Glomerular visceral epithelial cell (primary cell): Measurements from ENCODE around the gene TMEM267.
"Not testable (repeated sequence)": the region's sequence is repeated elsewhere in the genome, so short reads cannot be mapped to it uniquely, and the experiment has no call there.

Experiments
- DNase-seq: peaks from one replicate; pipeline ENCODE4 v3.0.0-alpha.2; 2016; ENCODE audit errors: extremely low spot score

The TMEM267 gene, protein sequence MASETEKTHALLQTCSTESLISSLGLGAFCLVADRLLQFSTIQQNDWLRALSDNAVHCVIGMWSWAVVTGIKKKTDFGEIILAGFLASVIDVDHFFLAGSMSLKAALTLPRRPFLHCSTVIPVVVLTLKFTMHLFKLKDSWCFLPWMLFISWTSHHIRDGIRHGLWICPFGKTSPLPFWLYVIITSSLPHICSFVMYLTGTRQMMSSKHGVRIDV

DNA sequence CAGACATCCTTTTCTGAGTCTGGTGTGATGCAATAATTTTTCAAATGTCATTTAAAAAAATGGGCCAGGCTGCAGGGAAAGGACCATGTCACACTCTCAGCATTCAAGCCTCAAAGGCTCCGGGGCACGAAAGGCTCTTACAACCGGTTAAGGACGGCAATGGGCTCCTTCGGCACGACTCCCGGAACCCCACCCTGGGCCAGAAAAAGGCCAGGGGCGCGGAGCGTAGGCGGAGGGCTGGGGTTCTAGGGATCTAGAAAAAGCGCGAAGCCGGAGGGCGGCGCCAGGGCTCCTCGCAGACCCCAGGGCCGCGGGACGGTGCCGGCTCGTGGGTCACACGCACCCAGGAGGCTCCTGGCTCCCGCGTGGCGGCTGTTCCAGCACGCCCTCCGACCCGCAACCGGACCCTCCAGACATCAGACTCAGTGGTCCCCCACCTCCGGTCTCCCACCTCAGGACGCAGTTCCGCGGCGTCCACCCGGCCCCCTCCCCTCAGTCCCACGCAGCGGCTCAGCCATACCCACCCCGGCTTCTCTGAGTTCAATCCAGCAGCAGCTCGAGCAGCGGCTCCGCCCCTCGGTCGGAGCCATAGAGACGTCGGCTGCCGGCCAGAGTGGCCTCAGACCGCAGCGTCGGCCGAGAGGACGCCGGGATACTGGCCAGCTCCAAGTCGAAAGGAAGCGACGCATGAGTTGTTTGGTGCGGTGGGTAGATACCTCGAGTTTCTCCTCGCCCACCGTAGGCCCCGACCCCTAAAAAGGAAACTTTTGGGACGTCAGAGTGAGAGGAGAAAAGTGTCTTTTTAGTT, at the start of gene TMEM267:
TSS of gene TMEM267 (minus strand) at position 568 of the 808 bp plus-strand sequence. CDS start 29,896 bp downstream, outside the sequence.
- DNase-seq = peak; percentile 95

DNA sequence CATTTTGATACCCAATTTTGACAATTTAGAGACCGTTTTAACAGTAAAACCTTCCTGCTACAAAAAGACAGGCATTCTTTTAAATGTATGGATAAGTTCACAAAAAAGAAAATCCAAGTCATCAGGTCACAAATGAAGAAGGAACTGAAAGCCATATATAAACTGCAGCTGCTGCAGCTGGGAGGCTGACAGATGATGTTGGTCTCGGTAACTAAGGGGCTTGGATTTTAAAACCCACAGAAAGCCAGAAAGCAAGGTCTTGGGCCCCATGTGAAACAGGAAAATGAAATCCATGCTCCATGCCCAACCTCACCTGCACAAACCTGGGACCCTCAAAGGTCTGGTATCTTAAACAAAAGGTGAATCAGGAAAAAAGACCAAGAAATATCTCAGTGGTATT, 47.0 kb upstream of the TMEM267 start:
- no peak for DNase-seq

DNA sequence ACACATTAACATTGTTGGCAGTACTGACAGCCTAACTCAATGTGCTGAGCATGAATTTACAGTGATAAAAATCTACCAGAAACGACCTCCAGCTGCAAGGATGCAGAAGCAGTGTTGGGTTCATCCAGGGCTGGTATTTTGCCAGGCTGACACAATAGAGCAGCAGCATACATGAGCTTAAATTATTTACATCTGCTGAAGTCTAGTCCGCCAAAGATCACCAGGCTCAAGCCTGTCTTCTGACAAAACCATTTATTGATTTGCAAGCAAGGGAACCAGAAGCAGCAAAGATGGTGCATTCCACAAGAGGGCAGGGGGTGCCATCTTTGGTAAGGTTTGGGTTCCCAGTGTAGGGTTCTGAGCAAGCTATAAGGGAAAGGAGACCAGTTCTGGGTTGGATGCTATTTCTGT, 40.0 kb upstream of the TMEM267 start:
- DNase-seq = no peak

DNA sequence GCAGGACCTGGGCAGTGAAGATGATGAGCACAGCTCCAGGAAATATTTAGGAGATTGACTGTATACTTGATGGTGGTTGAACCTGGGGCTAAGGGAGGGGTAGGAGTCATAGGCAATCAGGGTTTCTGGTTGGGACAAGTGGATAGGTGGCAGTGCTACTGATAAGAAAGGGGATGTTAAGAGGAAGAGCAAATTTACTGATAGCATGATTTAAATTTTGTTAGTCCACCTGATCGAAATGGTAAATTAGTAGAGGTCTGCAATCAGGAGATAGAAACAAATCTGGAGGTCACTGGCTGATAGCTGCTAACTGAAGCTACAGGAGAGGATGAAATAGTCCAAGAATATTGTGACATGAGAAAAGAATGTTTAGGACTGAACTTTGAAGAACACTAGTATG, 37.0 kb upstream of the TMEM267 start:
- no peak for DNase-seq

DNA sequence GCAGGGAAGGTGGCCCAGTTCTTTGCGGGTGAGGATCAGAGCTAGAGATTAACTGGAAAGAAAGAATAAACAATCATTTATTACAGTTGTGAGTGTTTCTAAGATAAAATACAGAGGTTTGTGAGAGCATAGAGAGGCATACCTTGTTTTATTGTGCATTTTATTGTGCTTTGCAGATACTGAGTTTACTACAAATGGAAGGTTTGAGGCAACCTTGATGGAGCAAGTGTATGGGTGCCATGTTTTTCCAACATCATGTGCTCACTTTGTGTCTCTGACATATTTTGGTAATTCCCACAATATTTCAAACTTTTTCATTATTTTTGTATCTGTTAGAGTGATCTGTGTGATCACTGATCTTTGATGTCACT, 32.0 kb upstream of the TMEM267 start:
- DNase-seq = no peak

DNA sequence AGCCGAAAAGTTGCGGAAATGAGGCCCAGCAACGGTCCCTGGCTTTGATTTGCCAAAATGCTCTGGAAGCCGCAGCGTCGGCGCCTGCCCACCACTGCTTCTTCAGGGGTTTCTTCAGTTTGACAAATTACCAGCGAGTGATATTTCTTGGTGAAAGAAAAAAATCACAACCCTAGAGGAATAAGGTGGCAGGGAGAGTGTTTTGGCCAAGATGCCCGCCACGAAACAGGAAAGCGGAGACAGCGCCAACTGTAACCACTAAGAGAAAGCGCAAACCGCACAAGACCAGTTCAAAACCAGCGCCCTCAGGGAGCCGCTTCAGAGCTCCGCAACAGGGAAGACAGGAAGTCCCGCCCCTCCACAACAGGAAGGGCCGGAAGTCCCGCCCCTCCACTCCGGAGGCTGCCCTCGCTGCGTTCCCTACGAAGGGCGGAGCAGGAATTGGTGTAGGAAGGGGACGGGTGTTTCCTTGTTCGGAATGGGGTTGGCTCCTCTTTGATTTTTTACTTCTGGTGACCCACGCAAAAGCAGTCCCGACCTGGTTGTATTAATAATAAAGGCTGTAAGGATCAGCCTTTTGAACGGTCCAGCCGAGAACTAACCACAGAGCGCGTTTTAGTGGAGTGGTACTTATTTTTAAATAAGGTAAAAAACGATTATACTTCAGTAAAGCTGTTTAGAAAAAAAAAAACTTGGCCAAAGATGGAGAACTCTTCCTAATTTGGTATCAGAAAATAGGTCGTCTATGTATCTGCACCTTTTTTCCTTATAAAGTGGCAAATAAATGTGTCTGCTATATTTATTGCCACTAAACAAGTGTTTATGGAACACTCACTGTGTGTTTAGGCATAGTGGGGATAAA, 31.4 kb upstream of the TMEM267 start, which contains the start of gene C5orf34:
TSS of gene C5orf34 (minus strand) at position 333 of the 862 bp plus-strand sequence. CDS start 5,809 bp downstream, outside the sequence.
- peak; percentile 98 for DNase-seq

DNA sequence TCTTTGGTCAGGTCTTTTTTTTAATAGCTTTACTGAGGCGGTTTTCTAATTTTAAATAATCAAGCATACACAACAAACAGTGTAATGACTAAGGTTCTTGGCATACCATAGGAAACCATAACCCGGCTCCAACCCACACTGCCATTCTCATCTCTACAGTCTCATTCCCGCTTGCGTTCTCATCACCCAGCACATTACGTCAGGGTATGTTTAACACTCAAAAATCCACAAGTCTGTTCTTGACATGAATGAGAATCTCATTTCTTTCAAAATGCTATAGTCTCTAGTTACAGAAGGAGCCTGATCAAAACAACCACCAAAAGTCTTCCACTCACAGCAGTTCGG, 30.8 kb upstream of the TMEM267 start:
- DNase-seq = peak; percentile 54

DNA sequence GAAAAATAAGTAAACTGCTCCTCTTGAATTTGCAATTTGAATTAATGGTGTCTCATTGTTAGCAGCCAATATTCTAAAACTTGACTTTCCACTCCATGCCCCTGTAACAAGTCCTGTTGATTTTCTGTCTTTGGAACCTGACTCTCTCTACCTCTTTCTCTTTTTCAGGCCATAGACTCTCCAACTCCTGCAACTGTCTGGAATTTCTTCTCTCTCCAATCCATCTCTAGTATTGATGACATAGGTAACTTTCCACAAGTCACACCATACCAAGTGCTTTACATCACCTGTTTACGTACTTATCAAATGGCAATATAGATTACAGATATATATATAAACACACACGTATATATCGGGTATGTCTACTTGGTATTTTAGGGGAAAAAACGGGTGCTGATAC, 30.4 kb upstream of the TMEM267 start:
- no peak for DNase-seq

DNA sequence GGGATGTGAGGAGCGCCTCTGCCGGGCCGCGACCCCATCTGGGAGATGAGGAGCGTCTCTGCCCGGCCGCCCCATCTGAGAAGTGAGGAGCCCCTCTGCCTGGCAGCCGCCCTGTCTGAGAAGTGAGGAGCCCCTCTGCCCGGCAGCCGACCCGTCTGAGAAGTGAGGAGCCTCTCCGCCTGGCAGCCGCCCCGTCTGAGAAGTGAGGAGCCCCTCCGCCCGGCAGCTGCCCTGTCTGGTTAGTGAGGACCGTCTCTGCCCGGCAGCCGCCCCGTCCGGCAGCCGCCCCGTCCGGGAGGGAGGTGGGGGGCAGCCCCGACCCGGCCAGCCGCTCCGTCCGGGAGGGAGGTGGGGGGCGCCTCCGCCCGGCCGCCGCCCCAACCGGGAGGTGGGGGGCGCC, 27.4 kb upstream of the TMEM267 start:
- DNase-seq = not testable (repeated sequence)

DNA sequence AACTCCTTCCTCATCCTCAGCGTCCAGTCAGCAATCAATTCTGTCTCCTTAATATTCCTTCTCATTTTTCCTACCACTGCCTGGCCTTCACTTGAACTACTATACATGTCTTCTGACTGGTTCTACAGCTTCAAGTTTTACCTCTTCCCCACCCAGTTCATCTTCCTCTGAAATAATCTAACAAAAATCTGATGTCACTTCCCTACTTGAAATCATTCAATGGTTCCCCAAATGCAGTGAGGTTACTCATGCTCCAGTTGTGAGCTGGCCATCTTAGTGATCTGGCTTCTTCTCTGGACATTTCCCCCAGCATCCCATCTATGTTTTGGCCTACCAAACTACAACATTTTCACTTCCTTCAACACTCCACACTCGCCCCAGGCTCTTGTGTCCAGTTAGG, 14.9 kb upstream of the TMEM267 start:
- DNase-seq = no peak

DNA sequence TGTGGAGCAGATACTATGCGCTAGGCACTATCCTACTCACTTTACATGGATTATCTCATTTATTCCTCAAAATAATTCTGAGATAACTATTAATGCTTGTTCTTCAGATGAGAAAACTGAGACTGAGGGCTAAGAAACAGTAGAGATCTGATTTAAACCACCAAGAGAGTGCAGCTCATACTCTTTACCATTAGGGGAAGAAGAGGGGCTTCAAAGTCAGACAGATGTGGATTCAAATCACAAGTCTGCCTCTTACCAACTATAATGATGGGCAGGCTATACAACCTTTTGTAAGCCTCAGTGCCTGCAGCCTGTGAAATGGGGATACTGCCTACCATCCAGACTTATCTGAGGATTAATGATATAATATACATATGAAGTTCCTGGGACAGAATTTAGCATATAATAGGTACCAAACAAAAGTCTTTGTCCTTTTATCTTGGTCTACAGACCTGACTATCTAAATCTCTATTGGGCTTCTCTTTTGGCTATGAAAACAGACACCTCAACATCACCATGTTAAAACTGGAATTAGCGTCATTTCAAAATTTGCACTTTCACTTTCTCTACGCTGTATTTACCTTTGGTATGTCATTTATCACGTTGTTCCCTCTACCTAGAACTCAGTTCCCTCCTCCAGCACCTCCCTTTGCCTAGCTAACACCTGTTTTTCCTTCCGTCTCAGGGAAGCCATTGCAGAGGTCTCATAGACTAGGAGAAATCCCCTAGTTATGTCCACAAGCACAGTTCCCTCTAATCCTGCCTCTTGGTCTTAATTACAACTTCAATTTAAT, 13.8 kb upstream of the TMEM267 start:
- no peak for DNase-seq

DNA sequence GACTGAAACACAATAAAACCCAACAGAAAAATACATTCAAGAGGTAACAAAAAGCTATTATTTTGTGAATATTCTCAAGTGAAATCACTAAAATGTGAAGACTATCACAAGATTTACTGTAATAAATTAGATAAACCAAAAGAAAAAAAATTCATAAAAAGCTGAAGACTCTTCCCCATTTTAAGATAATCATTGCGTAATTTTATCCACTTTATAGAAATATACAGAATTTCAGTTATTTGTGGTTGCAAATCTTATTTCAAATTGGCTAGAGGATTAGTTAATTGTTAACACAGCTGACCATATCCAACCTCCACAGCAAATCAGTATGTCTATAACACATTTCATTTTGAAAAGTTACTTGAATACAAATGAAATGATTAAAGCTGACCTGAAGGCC, 7.7 kb upstream of the TMEM267 start:
- no peak for DNase-seq

DNA sequence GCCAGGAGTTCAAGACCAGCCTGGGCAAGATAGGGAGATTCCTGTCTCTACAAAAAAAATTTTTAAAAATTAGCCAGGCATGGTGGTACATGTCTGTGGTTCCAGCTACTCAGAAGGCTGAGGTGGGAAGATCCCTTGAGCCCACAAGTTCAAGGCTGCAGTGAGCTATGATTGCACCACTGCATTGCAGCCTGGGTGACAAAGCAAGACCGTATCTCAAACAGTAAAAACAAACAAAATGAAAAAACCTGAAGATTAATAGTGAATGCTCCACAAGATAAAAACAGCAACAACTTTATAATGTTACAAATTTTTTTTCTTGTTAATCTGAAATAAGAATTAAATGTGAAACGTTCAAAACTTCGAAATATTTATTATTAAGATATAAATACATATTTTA, 2.7 kb upstream of the TMEM267 start:
- DNase-seq = no peak

DNA sequence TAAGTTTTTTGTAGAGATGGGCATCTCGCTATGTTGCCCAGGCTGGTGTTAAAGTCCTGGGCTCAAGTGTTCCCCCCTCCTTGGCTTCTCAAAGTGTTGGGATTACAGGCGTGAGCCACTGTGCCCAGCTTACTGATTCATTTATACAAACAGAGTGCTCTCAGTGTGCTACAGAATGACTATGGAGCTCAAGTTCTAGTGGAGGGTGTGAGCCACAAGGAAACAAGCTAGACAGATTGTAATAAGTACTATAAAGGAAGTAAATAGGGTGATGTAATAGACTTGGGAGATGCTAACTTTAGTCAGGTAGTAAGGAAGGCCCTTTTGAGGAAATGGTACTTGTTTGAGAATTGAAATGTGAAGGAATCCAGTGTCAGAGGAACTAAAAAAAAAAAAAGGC, 1.7 kb upstream of the TMEM267 start:
- no peak for DNase-seq

DNA sequence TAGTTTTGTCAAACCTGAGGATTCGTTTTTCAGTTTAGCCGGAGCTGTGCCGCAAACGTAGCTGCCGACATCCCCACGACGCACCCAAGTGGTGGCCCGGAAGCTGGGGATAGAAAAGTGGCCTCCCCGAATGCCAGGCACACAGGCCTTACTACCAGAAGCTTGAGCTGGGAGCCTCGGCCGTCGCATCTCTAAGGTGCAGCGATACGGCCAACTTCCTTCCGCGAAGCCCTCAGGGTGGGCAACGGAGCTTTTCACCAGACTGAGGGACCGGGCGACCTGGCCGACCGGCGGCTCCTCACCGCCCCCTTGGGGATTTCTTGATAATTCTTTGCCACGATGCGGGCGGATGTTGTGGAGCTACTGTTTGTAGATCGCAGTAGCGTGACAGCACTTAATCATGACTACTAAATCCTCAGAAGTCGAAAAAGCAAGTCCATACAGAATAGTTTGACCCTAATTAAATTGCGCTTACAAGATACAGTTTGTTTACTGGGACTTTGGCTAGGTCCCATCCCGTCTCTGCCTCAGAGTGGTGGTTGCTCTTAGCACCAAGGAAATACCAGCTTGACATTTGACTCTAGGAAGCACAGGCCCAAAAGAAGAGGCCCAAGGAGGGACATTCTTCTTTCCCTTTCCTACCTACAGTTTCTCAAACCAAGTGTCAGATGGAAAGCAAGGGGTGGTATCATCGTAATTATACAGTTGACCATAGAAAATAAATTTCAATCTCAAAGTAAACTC, 613 bp upstream of the TMEM267 start:
- DNase-seq = peak; percentile 87

DNA sequence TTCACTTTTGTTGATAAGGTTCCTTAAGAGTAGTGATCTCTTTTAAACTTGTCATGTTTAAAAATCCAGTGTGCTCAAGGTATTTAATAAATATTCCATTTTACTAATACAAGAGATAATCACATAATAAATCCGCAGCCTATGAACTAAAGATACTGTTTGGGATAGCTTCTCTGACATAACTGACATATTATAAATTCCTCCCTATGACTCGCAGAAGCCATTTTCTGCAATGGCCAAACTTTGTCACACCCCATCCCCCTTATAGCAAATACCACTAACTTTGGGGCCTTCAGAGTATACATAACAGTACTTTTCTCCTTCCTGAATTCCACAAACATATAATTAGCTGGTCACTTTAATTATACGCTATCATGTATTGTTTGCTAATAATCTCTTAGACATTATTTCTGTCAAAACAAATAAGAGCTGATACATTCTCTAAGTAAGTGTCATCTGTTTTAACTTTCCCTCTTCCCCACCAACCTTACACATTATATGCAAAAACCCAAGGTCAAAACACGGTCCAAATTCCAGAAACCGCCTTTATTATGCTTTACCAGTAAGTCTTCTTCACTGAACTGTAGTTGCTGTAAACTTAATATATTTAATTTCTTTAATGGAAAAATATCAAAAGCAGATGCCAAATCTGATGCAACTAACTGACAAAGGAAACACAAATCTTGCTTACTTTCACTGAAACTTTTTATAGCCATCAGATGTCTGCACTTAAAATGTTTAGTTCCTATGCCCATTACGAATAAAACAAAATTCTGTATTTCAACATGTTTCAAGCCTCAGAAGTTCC, 971 bp downstream of the TMEM267 start:
- DNase-seq = peak; percentile 18

DNA sequence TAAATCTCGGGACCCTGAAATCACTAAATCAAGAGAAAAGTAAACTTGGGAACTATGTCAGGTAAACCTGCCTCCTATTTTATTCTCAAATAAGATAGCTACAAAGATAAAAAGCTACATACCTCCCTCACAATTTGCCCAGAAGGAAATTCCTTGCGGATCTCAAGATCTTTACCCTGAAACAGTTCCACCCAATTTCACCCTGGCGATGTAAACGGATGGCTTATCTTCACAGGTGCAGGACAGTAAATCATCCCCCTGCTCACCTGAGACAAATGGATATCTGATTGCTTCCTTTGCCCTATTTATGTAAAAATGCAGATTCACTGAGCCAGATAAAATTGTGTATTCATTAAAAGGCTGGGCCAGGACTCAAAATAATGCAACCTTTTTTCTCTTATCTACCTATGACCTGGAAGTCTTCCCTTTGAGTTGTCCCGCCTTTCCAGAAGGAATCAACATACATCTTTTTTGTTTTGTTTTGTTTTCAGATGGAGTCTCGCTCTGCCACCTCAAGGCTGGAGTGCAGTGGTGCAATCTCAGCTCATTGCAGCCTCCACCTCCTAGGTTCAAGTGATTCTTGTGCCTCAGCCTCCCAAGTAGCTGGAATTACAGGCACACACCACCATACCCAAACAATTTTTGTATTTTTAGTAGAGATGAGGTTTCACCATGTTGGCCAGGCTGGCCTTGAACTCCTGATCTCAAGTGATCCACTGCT, 13.8 kb downstream of the TMEM267 start:
- no peak for DNase-seq

DNA sequence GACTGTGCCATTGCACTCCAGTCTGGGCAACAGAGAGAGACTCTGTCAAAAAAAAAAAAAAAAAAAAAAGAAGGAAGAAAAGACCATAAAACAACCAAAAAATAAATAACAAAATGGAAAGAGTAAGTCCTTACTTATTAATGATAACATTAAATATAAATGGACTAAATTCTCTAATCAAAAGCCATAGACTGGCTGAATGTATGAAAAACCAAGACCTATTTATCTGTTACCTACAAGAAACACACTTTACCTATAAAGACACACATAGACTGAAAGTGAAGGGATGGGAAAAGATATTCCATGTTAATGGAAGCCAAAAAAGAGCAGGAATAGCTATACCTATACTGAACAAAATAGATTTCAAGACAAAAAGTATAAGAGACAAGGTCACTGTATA, 16.6 kb downstream of the TMEM267 start:
- no peak for DNase-seq

DNA sequence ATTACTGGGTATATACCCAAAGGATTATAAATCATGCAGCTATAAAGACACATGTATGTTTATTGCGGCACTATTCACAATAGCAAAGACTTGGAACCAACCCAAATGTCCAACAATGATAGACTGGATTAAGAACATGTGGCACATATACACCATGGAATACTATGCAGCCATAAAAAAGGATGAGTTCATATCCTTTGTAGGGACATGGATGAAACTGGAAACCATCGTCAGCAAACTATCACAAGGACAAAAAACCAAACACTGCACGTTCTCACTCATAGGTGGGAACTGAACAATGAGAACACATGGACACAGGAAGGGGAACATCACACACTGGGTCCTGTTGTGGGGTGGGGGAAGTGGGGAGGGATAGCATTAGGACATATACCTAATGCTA, 18.2 kb downstream of the TMEM267 start:
- DNase-seq = not testable (repeated sequence)
